DND-41 (cell line): ENCODE data around the gene THRSP.

ENCODE experiments used
- CTCF ChIP-seq: IDR thresholded peaks from 2 replicates; pipeline ENCODE4 v1.5.1; 2012; ENCODE audit warnings: borderline replicate concordance, low read length, moderate library complexity, mild to moderate bottlenecking; ENCODE audit not compliant: poor library complexity, severe bottlenecking; ENCODE audit errors: extremely low read depth
- EZH2 ChIP-seq: IDR thresholded peaks from 3 replicates; pipeline ENCODE4 v1.6.1; 2012; ENCODE audit warnings: borderline replicate concordance, low read depth, mild to moderate bottlenecking, moderate library complexity, low read length, inconsistent platforms; ENCODE audit not compliant: severe bottlenecking

- TF ChIP-seq CTCF (no peak), EZH2 (no peak)
These were observed 6.1 kb upstream of the THRSP start for GRCh38 chr11:78057462-78058055.
